A673 (cell line): ENCODE data around the gene PPIL6.

Experiments
- EZH2 ChIP-seq: fragments of 200-600 bp; sonication (generic); IDR thresholded peaks from 2 replicates; pipeline ENCODE4 v1.6.1; 2017; ENCODE audit warnings: borderline replicate concordance, low read depth, mild to moderate bottlenecking, mixed read lengths, antibody characterized with exemption, low read length; ENCODE audit not compliant: poor library complexity, severe bottlenecking
- TF ChIP-seq, protein P1 (sequence below): fragments of 300-800, 200-600 bp; sonication (generic); conservative IDR thresholded peaks from 2 replicates; pipeline ENCODE4 v1.5.1; 2017; ENCODE audit warnings: low read depth, mild to moderate bottlenecking, antibody characterized with exemption, low read length, moderate library complexity, mixed read lengths

DNA sequence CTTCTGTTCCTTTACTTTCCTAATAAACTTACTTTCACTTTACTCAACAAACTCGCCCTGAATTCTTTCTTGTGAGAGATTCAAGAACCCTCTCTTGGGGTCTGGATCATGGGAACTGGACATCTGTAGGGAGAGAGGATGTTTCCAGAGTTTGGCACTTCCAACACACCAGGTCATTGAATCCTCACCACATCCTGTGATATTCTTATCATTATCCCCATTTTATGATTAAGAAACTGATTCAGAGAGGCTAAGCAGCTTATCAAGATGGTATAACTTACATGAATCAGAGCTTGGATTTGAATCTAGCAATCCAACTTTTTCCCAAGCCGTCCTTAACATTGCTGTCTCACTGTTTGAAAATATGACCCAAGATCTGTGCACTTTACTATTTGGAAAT, 15.5 kb downstream of the PPIL6 start:
- TF ChIP-seq EZH2, result no peak
- TF ChIP-seq, protein P1, sequence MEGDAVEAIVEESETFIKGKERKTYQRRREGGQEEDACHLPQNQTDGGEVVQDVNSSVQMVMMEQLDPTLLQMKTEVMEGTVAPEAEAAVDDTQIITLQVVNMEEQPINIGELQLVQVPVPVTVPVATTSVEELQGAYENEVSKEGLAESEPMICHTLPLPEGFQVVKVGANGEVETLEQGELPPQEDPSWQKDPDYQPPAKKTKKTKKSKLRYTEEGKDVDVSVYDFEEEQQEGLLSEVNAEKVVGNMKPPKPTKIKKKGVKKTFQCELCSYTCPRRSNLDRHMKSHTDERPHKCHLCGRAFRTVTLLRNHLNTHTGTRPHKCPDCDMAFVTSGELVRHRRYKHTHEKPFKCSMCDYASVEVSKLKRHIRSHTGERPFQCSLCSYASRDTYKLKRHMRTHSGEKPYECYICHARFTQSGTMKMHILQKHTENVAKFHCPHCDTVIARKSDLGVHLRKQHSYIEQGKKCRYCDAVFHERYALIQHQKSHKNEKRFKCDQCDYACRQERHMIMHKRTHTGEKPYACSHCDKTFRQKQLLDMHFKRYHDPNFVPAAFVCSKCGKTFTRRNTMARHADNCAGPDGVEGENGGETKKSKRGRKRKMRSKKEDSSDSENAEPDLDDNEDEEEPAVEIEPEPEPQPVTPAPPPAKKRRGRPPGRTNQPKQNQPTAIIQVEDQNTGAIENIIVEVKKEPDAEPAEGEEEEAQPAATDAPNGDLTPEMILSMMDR, result no peak
